K562 (cell line): ENCODE measurements around the gene MRPL40. TPM values are rescaled to one million over a fixed set of nuclear protein-coding genes. Genes with fewer than 3 reads are reported as not detected.

ENCODE experiments used
- BRD9 ChIP-seq: fragments of 450-650 bp; IDR thresholded peaks from 2 replicates; pipeline ENCODE4 v1.6.1; 2018; ENCODE audit warnings: low read depth; ENCODE audit not compliant: partially characterized antibody
- CBX3 ChIP-seq, 2 experiments: IDR thresholded peaks; 1 replicate in 1 of 2; 2 replicates in 1 of 2; pipeline ENCODE4 v1.6.1; 2012; ENCODE audit warnings: inconsistent platforms in 2 of 2, low read length in 2 of 2, borderline replicate concordance in 1 of 2, control low read depth in 1 of 2
- CXXC5 ChIP-seq: fragments of 250-450 bp; sonication (Bioruptor Pico); IDR thresholded peaks from 2 replicates; pipeline ENCODE4 v1.8.0; 2022; ENCODE audit warnings: inconsistent platforms, mild to moderate bottlenecking, moderate library complexity
- E2F1 ChIP-seq: sonication (generic); formaldehyde crosslinking; IDR thresholded peaks from 2 replicates; pipeline ENCODE4 v1.8.1; 2023; ENCODE audit warnings: mild to moderate bottlenecking, missing genetic modification reagents, moderate library complexity
- ELK1 ChIP-seq: sonication (generic); formaldehyde crosslinking; IDR thresholded peaks from 2 replicates; pipeline ENCODE4 v1.8.1; 2022; ENCODE audit warnings: missing genetic modification reagents
- HBP1 ChIP-seq: fragments of 450-650 bp; formaldehyde crosslinking; IDR thresholded peaks from 2 replicates; pipeline ENCODE4 v1.4.0; 2022; ENCODE audit warnings: missing genetic modification characterization
- HIVEP1 ChIP-seq: fragments of 250-450 bp; sonication (Bioruptor Pico); IDR thresholded peaks from 2 replicates; pipeline ENCODE4 v1.4.0; 2020; ENCODE audit warnings: mild to moderate bottlenecking
- HLTF ChIP-seq: fragments of 450-650 bp; IDR thresholded peaks from 2 replicates; pipeline ENCODE4 v1.6.1; 2016
- HMGXB4 ChIP-seq: sonication (generic); formaldehyde crosslinking; IDR thresholded peaks from 2 replicates; pipeline ENCODE4 v1.8.1; 2023; ENCODE audit warnings: mild to moderate bottlenecking, missing genetic modification reagents
- KLF13 ChIP-seq: fragments of 450-650 bp; IDR thresholded peaks from 2 replicates; pipeline ENCODE4 v1.6.1; 2016; ENCODE audit warnings: missing genetic modification characterization, low read depth, mild to moderate bottlenecking, missing compliant biosample characterization, moderate library complexity, borderline replicate concordance
- MLX ChIP-seq, 2 experiments: fragments of 450-650 bp in 1 of 2; sonication (generic) in 1 of 2; formaldehyde crosslinking; conservative IDR thresholded peaks; 2 replicates each; pipeline versions ENCODE4 v1.4.0 to v1.8.1; 2020 to 2022; ENCODE audit warnings: mild to moderate bottlenecking in 1 of 2, missing genetic modification reagents in 1 of 2
- MTA2 ChIP-seq: fragments of 450-650 bp; IDR thresholded peaks from 2 replicates; pipeline ENCODE4 v1.6.1; 2016; ENCODE audit warnings: low read depth
- MXD1 ChIP-seq: fragments of 250-450 bp; sonication (Bioruptor Pico); IDR thresholded peaks from 2 replicates; pipeline ENCODE4 v1.8.0; 2021; ENCODE audit warnings: borderline replicate concordance, mild to moderate bottlenecking, moderate library complexity; ENCODE audit not compliant: poor library complexity, severe bottlenecking
- PML ChIP-seq: IDR thresholded peaks from 2 replicates; pipeline ENCODE4 v1.6.1; 2012; ENCODE audit warnings: low read length, inconsistent platforms
- TARDBP ChIP-seq: fragments of 450-650 bp; IDR thresholded peaks from 2 replicates; pipeline ENCODE4 v1.6.1; 2016
- TCF15 ChIP-seq: fragments of 250-450 bp; sonication (Bioruptor Pico); IDR thresholded peaks from 2 replicates; pipeline ENCODE4 v1.8.0; 2022; ENCODE audit warnings: moderate library complexity, mild to moderate bottlenecking, inconsistent platforms
- XRCC3 ChIP-seq: fragments of 450-650 bp; IDR thresholded peaks from 2 replicates; pipeline ENCODE4 v1.6.1; 2017; ENCODE audit warnings: mild to moderate bottlenecking, moderate library complexity
- polyA plus RNA-seq, 8 experiments: library from polyadenylated mRNA; depleted of rRNA in 4 of 8; stranded (reverse) in 5 of 8; unstranded in 3 of 8; fragments of >200 nt; fragmentation: Nextera tagmentation in 2 of 8; fragmentation: Illumina TruSeq in 1 of 8; extraction: Ambion mirVana in 2 of 8; extraction: Trizol in 1 of 8; gene quantifications; 2 replicates each; pipeline versions ENCODE4 v1.2.1 to v1.2.3, GENCODE V29; 2011 to 2014; ENCODE audit warnings: inconsistent platforms in 1 of 8, missing spikeins in 1 of 8
- total RNA-seq, 7 experiments: library from RNA; depleted of rRNA in 6 of 7; stranded (reverse); fragments of >200 nt in 6 of 7; fragmentation: Illumina TruSeq in 2 of 7; extraction: Trizol in 2 of 7; gene quantifications; 2 replicates each; pipeline versions ENCODE4 v1.2.1 to v1.2.3, GENCODE V29; 2011 to 2021; ENCODE audit warnings: low replicate concordance in 1 of 7

The MRPL40 gene
- total and polyA plus RNA-seq, 9 of the 15 experiments (the other 6 are each of a cell fraction or from before 2014, with no cell fraction given), result 132 to 652 (median 208) TPM

- TF ChIP-seq MLX (CRISPR knock-in tag; conservative IDR thresholded peaks at IDR 0.05) (peak in 1 of 2 experiments; percentile 33; a peak in 1 of 4 replicates), XRCC3 (no peak), BRD9 (no peak), KLF13 (tag) (no peak), CBX3 (IDR thresholded peaks at IDR 0.05; ENCODE audit: borderline replicate concordance in 1 of 2, low read length in 2 of 2) (peak in 1 of 2 experiments; percentile 7; a peak in 1 of 3 replicates), ELK1 (CRISPR knock-in tag) (no peak), MXD1 (CRISPR knock-in tag) (peak; percentile 36), E2F1 (peak; percentile 43; the same call in 1 of the 2 replicates), HIVEP1 (0 out of 2 replicates have a peak, but pooled peaks have one; percentile 42), CXXC5 (CRISPR knock-in tag) (0 out of 2 replicates have a peak, but pooled peaks have one; percentile 17), HMGXB4 (no peak), MTA2 (no peak), PML (0 out of 2 replicates have a peak, but pooled peaks have one; percentile 22), TARDBP (no peak), HBP1 (CRISPR knock-in tag) (no peak), HLTF (no peak), TCF15 (CRISPR knock-in tag) (peak; percentile 54; the same call in 1 of the 2 replicates)
- TF ChIP-seq, all 486 proteins: peak for 17
These were observed 9.7 kb upstream of the MRPL40 start (continued) for GRCh38 chr22:19422440-19423301.
